Sigmoid colon (tissue), 4 donors: ENCODE results near the gene CCNB1IP1.

Experiments
- POLR2A ChIP-seq, 2 donors: fragments of 450-650 bp; IDR thresholded peaks; one replicate each; pipeline ENCODE4 v1.6.1; 2016; ENCODE audit warnings: antibody characterized with exemption in 2 of 2, mild to moderate bottlenecking in 2 of 2, moderate library complexity in 2 of 2
- POLR2AphosphoS5 ChIP-seq, 4 donors: sonication (generic); formaldehyde crosslinking; IDR thresholded peaks; one replicate each; pipeline ENCODE4 v1.6.1; 2017; ENCODE audit warnings: antibody characterized with exemption in 4 of 4
- TF ChIP-seq, protein P1 (sequence below), 4 experiments: fragments of 450-650 bp in 3 of 4; fragments of 200-600 bp in 1 of 4; IDR thresholded peaks; one replicate each; pipeline ENCODE4 v1.5.1; 2016 to 2019; ENCODE audit warnings: antibody characterized with exemption in 4 of 4, mild to moderate bottlenecking in 3 of 4, moderate library complexity in 2 of 4

- TF ChIP-seq, protein P1, sequence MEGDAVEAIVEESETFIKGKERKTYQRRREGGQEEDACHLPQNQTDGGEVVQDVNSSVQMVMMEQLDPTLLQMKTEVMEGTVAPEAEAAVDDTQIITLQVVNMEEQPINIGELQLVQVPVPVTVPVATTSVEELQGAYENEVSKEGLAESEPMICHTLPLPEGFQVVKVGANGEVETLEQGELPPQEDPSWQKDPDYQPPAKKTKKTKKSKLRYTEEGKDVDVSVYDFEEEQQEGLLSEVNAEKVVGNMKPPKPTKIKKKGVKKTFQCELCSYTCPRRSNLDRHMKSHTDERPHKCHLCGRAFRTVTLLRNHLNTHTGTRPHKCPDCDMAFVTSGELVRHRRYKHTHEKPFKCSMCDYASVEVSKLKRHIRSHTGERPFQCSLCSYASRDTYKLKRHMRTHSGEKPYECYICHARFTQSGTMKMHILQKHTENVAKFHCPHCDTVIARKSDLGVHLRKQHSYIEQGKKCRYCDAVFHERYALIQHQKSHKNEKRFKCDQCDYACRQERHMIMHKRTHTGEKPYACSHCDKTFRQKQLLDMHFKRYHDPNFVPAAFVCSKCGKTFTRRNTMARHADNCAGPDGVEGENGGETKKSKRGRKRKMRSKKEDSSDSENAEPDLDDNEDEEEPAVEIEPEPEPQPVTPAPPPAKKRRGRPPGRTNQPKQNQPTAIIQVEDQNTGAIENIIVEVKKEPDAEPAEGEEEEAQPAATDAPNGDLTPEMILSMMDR (IDR thresholded peaks at IDR 0.05), result no peak
- TF ChIP-seq POLR2AphosphoS5 (IDR thresholded peaks at IDR 0.05) (no peak), POLR2A (IDR thresholded peaks at IDR 0.05) (no peak)
Measured at GRCh38 chr14:20317720-20318119, 15.4 kb downstream of the CCNB1IP1 start.
